SK-N-SH (cell line): ENCODE measurements around the gene SIRT3. TPM values are rescaled to one million over a fixed set of nuclear protein-coding genes. Genes with fewer than 3 reads are reported as not detected.
"Not testable (repeated sequence)": the region's sequence is repeated elsewhere in the genome, so short reads cannot be mapped to it uniquely, and the experiment has no call there.

ENCODE experiments used
- CTCF ChIA-PET: fragments of 300-600, 350-600 bp; formaldehyde crosslinking; extraction: SDS; loops from one replicate; lab custom pipeline; 2021; lab: Yijun Ruan, JAX
- POLR2A ChIA-PET: fragments of 350-600 bp; sonication (Branson Sonifier 250); formaldehyde crosslinking; extraction: SDS; loops from one replicate; lab custom pipeline; 2020; ENCODE audit warnings: antibody characterized with exemption, inconsistent platforms; lab: Yijun Ruan, JAX
- DNase-seq: peaks from one replicate; pipeline ENCODE4 v3.0.0; 2012
- H2AFZ ChIP-seq: fragments of 200-600 bp; sonication (generic); 2 replicates; pipeline ENCODE4 v1.8.1; 2016; ENCODE audit warnings: antibody characterized with exemption, mild to moderate bottlenecking, low read depth
- H3F3A ChIP-seq: fragments of 200-600 bp; sonication (generic); replicated peaks from 2 replicates; pipeline ENCODE3; 2016; ENCODE audit warnings: antibody characterized with exemption, mild to moderate bottlenecking; ENCODE audit not compliant: insufficient read depth
- H3K27ac ChIP-seq, 2 experiments: fragments of 200-500 bp in 1 of 2; fragments of 200-600 bp in 1 of 2; sonication (Bioruptor generic) in 1 of 2; sonication (generic), shearing (Covaris generic) in 1 of 2; 2 replicates each; pipeline versions ENCODE4 v1.5.1 to v1.6.1; 2014 to 2016; ENCODE audit warnings: low read depth in 2 of 2, inconsistent platforms in 1 of 2, low read length in 1 of 2, mild to moderate bottlenecking in 1 of 2, mixed read lengths in 1 of 2
- H3K27me3 ChIP-seq: fragments of 200-600 bp; sonication (generic), shearing (Covaris generic); 2 replicates; pipeline ENCODE4 v1.6.1; 2016; ENCODE audit warnings: mixed run types; ENCODE audit not compliant: insufficient read depth
- H3K36me3 ChIP-seq, 2 experiments: fragments of 200-500 bp in 1 of 2; fragments of 200-600 bp in 1 of 2; sonication (Bioruptor generic) in 1 of 2; sonication (generic) in 1 of 2; replicated peaks in 1 of 2; 2 replicates each; pipeline versions ENCODE3 to v1.5.1; 2014 to 2016; ENCODE audit warnings: low read length in 1 of 2, mild to moderate bottlenecking in 1 of 2; ENCODE audit not compliant: insufficient read depth in 2 of 2, control insufficient read depth in 1 of 2
- H3K4me1 ChIP-seq, 2 experiments: fragments of 200-500 bp in 1 of 2; fragments of 200-600 bp in 1 of 2; sonication (Bioruptor generic) in 1 of 2; sonication (generic), shearing (Covaris generic) in 1 of 2; 2 replicates each; pipeline versions ENCODE4 v1.5.1 to v1.6.1; 2014 to 2016; ENCODE audit warnings: low read depth in 1 of 2, low read length in 1 of 2, mixed run types in 1 of 2; ENCODE audit not compliant: insufficient read depth in 2 of 2, control insufficient read depth in 1 of 2
- H3K4me2 ChIP-seq: fragments of 200-600 bp; sonication (generic), shearing (Covaris generic); 2 replicates; pipeline ENCODE4 v1.6.1; 2017; ENCODE audit warnings: mixed run types
- H3K4me3 ChIP-seq, 2 experiments: fragments of 200-500 bp in 1 of 2; fragments of 200-600 bp in 1 of 2; sonication (Bioruptor generic) in 1 of 2; sonication (generic), shearing (Covaris generic) in 1 of 2; 2 replicates each; pipeline versions ENCODE4 v1.5.1 to v1.8.1; 2014 to 2016; ENCODE audit warnings: low read depth in 2 of 2, inconsistent platforms in 1 of 2, low read length in 1 of 2, mild to moderate bottlenecking in 1 of 2, mixed read lengths in 1 of 2, moderate library complexity in 1 of 2
- H3K79me2 ChIP-seq: fragments of 200-600 bp; sonication (generic); 2 replicates; pipeline ENCODE4 v1.8.1; 2017; ENCODE audit warnings: mild to moderate bottlenecking; ENCODE audit not compliant: insufficient read depth
- H3K9ac ChIP-seq: fragments of 200-600 bp; sonication (generic); 2 replicates; pipeline ENCODE4 v1.6.1; 2017; ENCODE audit warnings: mixed run types
- H3K9me2 ChIP-seq: fragments of 200-600 bp; sonication (generic); 2 replicates; pipeline ENCODE4 v1.6.1; 2017; ENCODE audit warnings: mixed run types
- H3K9me3 ChIP-seq: fragments of 200-600 bp; sonication (generic); 2 replicates; pipeline ENCODE4 v1.6.1; 2017; ENCODE audit warnings: mixed run types, mild to moderate bottlenecking, moderate library complexity
- H4K20me1 ChIP-seq: fragments of 200-600 bp; sonication (generic); 2 replicates; pipeline ENCODE4 v1.6.1; 2017; ENCODE audit warnings: mild to moderate bottlenecking, mixed run types; ENCODE audit not compliant: insufficient read depth
- ELF1 ChIP-seq: IDR thresholded peaks from 2 replicates; pipeline ENCODE4 v1.4.0; 2012
- EP300 ChIP-seq, 2 experiments: IDR thresholded peaks; 2 replicates each; pipeline versions ENCODE4 v1.4.0 to v1.6.1; 2012; ENCODE audit warnings: borderline replicate concordance in 1 of 2, low read depth in 1 of 2, low read length in 1 of 2
- GABPA ChIP-seq: IDR thresholded peaks from 2 replicates; pipeline ENCODE4 v1.4.0; 2012; ENCODE audit warnings: low read depth, mild to moderate bottlenecking
- JUND ChIP-seq: IDR thresholded peaks from 2 replicates; pipeline ENCODE4 v1.4.0; 2012
- MXI1 ChIP-seq: IDR thresholded peaks from 2 replicates; pipeline ENCODE4 v1.6.1; 2012; ENCODE audit warnings: mild to moderate bottlenecking, low read depth, low read length, improper control_type of control experiment
- NRF1 ChIP-seq: IDR thresholded peaks from 2 replicates; pipeline ENCODE4 v1.6.1; 2012; ENCODE audit warnings: low read depth, mild to moderate bottlenecking, low read length
- RAD21 ChIP-seq: IDR thresholded peaks from 2 replicates; pipeline ENCODE4 v1.6.1; 2012; ENCODE audit warnings: mild to moderate bottlenecking, low read length
- RCOR1 ChIP-seq: fragments of 150-350 bp; IDR thresholded peaks from 2 replicates; pipeline ENCODE4 v1.6.1; 2017; ENCODE audit warnings: antibody characterized with exemption, low read length
- RXRA ChIP-seq: IDR thresholded peaks from 2 replicates; pipeline ENCODE4 v1.4.0; 2012; ENCODE audit warnings: low read depth, mild to moderate bottlenecking, borderline replicate concordance
- SMC3 ChIP-seq: IDR thresholded peaks from 2 replicates; pipeline ENCODE4 v1.6.1; 2012; ENCODE audit warnings: low read depth, low read length, improper control_type of control experiment
- TAF1 ChIP-seq: IDR thresholded peaks from 2 replicates; pipeline ENCODE4 v1.6.1; 2012; ENCODE audit warnings: low read depth, mild to moderate bottlenecking, low read length, moderate library complexity, borderline replicate concordance
- TEAD4 ChIP-seq: IDR thresholded peaks from 2 replicates; pipeline ENCODE4 v1.4.0; 2012; ENCODE audit warnings: mild to moderate bottlenecking, borderline replicate concordance; ENCODE audit not compliant: insufficient read depth
- YY1 ChIP-seq: IDR thresholded peaks from 2 replicates; pipeline ENCODE4 v1.4.0; 2012; ENCODE audit warnings: low read depth, mild to moderate bottlenecking
- WGBS: methylation state at CpG from one replicate; pipeline ENCODE4 v1.1.6; 2017; ENCODE audit warnings: low lambda C conversion rate; 5-methylcytosine and 5-hydroxymethylcytosine counted together
- polyA plus RNA-seq, 3 experiments: library from polyadenylated mRNA; depleted of rRNA; stranded (reverse); fragments of >200 nt; gene quantifications; 2 replicates each; pipeline ENCODE4 v1.2.3, GENCODE V29; 2012
- TF ChIP-seq, protein P1 (sequence below): fragments of 200-600 bp; sonication (generic); IDR thresholded peaks from 2 replicates; pipeline ENCODE4 v1.6.1; 2017; ENCODE audit warnings: antibody characterized with exemption, mild to moderate bottlenecking, moderate library complexity
- TF ChIP-seq, protein P2 (sequence below): IDR thresholded peaks from 2 replicates; pipeline ENCODE4 v1.4.0; 2012; ENCODE audit warnings: low read depth, borderline replicate concordance
- TF ChIP-seq, protein P3 (sequence below): IDR thresholded peaks from 2 replicates; pipeline ENCODE4 v1.6.1; 2012; ENCODE audit warnings: mild to moderate bottlenecking, low read depth, low read length, moderate library complexity
- TF ChIP-seq, protein P4 (sequence below): IDR thresholded peaks from 2 replicates; pipeline ENCODE4 v1.4.0; 2012; ENCODE audit warnings: low read depth
- TF ChIP-seq, protein P5 (sequence below): IDR thresholded peaks from 2 replicates; pipeline ENCODE4; 2012

Gene SIRT3
- polyA plus RNA-seq, 1 of the 3 experiments (the other 2 are of a cell fraction) = 34.4 TPM

DNA sequence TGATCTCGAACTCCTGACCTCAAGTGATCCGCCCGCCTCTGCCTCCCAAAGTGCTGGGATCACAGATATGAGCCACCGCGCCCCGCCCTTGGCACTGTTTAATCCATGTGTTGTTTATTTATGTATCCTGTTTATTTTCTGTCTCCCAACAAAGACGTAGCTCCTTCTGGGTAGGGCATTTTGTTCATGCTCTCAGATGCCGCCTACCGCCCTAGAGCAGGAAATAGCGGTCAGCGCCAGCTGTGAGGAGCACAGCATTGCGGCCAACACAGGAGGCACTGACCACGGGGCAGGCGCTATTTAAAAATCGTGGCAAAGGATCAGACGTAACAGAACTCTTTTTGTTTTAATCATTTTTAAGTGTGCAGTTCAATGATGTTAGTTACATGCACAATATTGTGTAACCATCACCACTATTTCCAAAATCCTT lies 32.6 kb upstream of the SIRT3 start:
- ChIA-PET POLR2A (interaction anchor here (1.2 kb wide), 1 partner anchor 61 kb away, joined by 3 read pairs; the partner anchor contains the start of genes BET1L and RIC8A), CTCF (interaction anchor here (0.6 to 2.4 kb wide), 4 partner anchors 17 to 61 kb away, joined by 3 to 19 read pairs (median 4); no protein-coding TSS in a partner anchor)
- not testable (repeated sequence) for H3K4me3 ChIP-seq, H3K9ac ChIP-seq, H3K9me2 ChIP-seq, H3K36me3 ChIP-seq, H4K20me1 ChIP-seq, H3K27ac ChIP-seq, H3K79me2 ChIP-seq, H3K4me1 ChIP-seq, H3K27me3 ChIP-seq, H3K9me3 ChIP-seq
- Histone ChIP-seq H2AFZ (0 out of 2 replicates have a peak overlapping the region, but pooled peaks have one; percentile 38), H3K4me2 (peak overlapping the region; percentile 11), H3F3A (peaks cover 12% of the 10 kb centered on the region)
- TF ChIP-seq, protein P1, sequence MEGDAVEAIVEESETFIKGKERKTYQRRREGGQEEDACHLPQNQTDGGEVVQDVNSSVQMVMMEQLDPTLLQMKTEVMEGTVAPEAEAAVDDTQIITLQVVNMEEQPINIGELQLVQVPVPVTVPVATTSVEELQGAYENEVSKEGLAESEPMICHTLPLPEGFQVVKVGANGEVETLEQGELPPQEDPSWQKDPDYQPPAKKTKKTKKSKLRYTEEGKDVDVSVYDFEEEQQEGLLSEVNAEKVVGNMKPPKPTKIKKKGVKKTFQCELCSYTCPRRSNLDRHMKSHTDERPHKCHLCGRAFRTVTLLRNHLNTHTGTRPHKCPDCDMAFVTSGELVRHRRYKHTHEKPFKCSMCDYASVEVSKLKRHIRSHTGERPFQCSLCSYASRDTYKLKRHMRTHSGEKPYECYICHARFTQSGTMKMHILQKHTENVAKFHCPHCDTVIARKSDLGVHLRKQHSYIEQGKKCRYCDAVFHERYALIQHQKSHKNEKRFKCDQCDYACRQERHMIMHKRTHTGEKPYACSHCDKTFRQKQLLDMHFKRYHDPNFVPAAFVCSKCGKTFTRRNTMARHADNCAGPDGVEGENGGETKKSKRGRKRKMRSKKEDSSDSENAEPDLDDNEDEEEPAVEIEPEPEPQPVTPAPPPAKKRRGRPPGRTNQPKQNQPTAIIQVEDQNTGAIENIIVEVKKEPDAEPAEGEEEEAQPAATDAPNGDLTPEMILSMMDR = peak; percentile 21; the same call in 1 of the 2 replicates
- WGBS = 20% methylated on average over 15 of the region's 16 CpGs
- DNase-seq = peak; percentile 67

DNA sequence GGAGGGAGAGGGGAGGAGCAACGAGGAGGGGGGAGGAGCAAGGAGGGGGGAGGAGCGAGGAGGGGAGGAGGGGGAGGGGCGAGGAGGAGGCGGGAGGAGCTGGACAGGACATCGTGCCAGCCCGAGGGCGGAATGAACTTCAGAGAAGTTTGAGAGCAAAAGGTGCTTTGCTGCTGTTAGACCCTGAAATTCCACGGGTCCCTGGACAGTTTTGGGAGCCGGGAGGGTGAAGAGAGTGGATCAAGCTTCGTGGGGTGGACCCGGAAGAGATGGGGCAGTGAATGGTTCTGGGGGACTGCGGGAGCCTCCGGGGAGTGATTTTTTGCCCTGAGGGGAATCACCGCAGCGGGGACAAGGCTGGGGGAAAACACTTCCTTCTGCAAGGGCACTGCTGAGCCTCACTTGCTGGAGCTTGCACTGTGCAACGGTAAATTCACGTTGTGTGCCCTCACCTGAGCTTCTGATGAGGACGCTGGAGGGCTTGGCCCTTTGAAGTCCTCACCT lies 31.4 kb upstream of the SIRT3 start:
- 4% methylated on average over 14 of the region's 18 CpGs for WGBS
- H3K4me2 ChIP-seq = peak overlapping the region; percentile 72
- TF ChIP-seq, protein P2, sequence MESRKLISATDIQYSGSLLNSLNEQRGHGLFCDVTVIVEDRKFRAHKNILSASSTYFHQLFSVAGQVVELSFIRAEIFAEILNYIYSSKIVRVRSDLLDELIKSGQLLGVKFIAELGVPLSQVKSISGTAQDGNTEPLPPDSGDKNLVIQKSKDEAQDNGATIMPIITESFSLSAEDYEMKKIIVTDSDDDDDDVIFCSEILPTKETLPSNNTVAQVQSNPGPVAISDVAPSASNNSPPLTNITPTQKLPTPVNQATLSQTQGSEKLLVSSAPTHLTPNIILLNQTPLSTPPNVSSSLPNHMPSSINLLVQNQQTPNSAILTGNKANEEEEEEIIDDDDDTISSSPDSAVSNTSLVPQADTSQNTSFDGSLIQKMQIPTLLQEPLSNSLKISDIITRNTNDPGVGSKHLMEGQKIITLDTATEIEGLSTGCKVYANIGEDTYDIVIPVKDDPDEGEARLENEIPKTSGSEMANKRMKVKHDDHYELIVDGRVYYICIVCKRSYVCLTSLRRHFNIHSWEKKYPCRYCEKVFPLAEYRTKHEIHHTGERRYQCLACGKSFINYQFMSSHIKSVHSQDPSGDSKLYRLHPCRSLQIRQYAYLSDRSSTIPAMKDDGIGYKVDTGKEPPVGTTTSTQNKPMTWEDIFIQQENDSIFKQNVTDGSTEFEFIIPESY = no peak
- no peak for TF ChIP-seq TEAD4
- no peak for TF ChIP-seq EP300 (IDR thresholded peaks at IDR 0.05; ENCODE audit: borderline replicate concordance in 1 of 2, low read depth in 1 of 2, low read length in 1 of 2)
- TF ChIP-seq TAF1 = no peak
- TF ChIP-seq ELF1 = no peak
- TF ChIP-seq, protein P3, sequence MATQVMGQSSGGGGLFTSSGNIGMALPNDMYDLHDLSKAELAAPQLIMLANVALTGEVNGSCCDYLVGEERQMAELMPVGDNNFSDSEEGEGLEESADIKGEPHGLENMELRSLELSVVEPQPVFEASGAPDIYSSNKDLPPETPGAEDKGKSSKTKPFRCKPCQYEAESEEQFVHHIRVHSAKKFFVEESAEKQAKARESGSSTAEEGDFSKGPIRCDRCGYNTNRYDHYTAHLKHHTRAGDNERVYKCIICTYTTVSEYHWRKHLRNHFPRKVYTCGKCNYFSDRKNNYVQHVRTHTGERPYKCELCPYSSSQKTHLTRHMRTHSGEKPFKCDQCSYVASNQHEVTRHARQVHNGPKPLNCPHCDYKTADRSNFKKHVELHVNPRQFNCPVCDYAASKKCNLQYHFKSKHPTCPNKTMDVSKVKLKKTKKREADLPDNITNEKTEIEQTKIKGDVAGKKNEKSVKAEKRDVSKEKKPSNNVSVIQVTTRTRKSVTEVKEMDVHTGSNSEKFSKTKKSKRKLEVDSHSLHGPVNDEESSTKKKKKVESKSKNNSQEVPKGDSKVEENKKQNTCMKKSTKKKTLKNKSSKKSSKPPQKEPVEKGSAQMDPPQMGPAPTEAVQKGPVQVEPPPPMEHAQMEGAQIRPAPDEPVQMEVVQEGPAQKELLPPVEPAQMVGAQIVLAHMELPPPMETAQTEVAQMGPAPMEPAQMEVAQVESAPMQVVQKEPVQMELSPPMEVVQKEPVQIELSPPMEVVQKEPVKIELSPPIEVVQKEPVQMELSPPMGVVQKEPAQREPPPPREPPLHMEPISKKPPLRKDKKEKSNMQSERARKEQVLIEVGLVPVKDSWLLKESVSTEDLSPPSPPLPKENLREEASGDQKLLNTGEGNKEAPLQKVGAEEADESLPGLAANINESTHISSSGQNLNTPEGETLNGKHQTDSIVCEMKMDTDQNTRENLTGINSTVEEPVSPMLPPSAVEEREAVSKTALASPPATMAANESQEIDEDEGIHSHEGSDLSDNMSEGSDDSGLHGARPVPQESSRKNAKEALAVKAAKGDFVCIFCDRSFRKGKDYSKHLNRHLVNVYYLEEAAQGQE = no peak
- TF ChIP-seq RCOR1 = no peak
- TF ChIP-seq GABPA = no peak
- no peak for TF ChIP-seq RAD21
- TF ChIP-seq, protein P4, sequence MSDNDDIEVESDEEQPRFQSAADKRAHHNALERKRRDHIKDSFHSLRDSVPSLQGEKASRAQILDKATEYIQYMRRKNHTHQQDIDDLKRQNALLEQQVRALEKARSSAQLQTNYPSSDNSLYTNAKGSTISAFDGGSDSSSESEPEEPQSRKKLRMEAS = no peak
- no peak for TF ChIP-seq NRF1
- TF ChIP-seq JUND = no peak
- no peak for TF ChIP-seq SMC3
- TF ChIP-seq, protein P5, sequence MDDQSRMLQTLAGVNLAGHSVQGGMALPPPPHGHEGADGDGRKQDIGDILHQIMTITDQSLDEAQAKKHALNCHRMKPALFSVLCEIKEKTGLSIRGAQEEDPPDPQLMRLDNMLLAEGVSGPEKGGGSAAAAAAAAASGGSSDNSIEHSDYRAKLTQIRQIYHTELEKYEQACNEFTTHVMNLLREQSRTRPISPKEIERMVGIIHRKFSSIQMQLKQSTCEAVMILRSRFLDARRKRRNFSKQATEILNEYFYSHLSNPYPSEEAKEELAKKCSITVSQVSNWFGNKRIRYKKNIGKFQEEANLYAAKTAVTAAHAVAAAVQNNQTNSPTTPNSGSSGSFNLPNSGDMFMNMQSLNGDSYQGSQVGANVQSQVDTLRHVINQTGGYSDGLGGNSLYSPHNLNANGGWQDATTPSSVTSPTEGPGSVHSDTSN = no peak
- no peak for TF ChIP-seq MXI1
- no peak for TF ChIP-seq YY1
- no peak for TF ChIP-seq RXRA

More for the DNA sequence above, 31.4 kb upstream of the SIRT3 start:
- Histone ChIP-seq H3K4me3 (peak overlapping the region; percentile 14 to 36), H2AFZ (0 out of 2 replicates have a peak overlapping the region, but pooled peaks have one; percentile 36), H3K9ac (no peak overlapping the region), H3K4me1 (peaks cover 0 to 6% of the 10 kb centered on the region in 2 experiments; a peak in 1 of 4 replicates), H4K20me1 (no peaks in the 10 kb centered on the region), H3K9me3 (no peaks in the 10 kb centered on the region), H3K27ac (no peak overlapping the region), H3K27me3 (peaks cover under 1% of the 10 kb centered on the region; the same call in 1 of the 2 replicates), H3K36me3 (no peaks in the 10 kb centered on the region), H3K9me2 (no peaks in the 10 kb centered on the region), H3F3A (peaks cover 12% of the 10 kb centered on the region), H3K79me2 (no peaks in the 10 kb centered on the region)
- ChIA-PET POLR2A (no interaction called here), CTCF (interaction anchor here (2.1 to 2.4 kb wide), 2 partner anchors 16 to 19 kb away, joined by 6 to 19 read pairs; no protein-coding TSS in a partner anchor)
- no peak for DNase-seq
